Tibial nerve (tissue), 4 donors: ENCODE measurements around the gene SVOPL.

Experiments
- EP300 ChIP-seq, 2 donors: sonication (generic); formaldehyde crosslinking; IDR thresholded peaks; one replicate each; pipeline ENCODE4 v1.6.1; 2017; ENCODE audit warnings: antibody characterized with exemption in 2 of 2, mild to moderate bottlenecking in 1 of 2
- POLR2A ChIP-seq, 2 donors: fragments of 450-650 bp; IDR thresholded peaks; one replicate each; pipeline ENCODE4 v1.6.1; 2017; ENCODE audit warnings: antibody characterized with exemption in 2 of 2, mild to moderate bottlenecking in 2 of 2, moderate library complexity in 2 of 2
- TF ChIP-seq, protein P1 (sequence below), 5 experiments: fragments of 200-600 bp in 3 of 5; fragments of 450-650 bp in 2 of 5; sonication (generic) in 3 of 5; IDR thresholded peaks; one replicate each; pipeline ENCODE4 v1.5.1; 2016 to 2019; ENCODE audit warnings: antibody characterized with exemption in 5 of 5, mild to moderate bottlenecking in 3 of 5, moderate library complexity in 2 of 5

DNA sequence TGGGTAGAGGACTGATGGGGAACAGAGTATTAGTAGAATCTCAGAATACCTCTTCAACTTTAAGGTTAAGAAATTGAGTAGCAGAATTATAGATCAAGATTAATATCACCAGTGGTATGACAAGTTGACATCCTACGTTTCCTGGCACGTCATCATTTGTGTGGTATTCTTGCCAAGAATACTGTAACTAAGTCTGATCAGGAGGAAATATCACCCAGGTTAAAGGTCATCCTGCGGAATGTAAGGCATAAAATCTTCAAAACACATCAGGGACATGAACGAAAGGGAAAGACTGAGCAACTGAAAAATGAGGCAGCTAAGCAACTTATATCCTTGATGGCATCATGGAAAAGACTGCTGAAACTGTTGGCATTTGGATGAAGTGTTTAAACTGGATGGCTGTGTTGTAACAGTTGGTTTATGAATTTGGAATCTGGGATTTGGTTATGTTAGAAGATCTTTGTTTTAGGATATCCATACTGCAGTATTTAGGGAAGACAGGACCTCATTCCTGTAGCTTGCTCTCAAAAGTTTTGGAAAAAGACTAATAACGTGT is 155.0 kb downstream of the SVOPL start:
- TF ChIP-seq, protein P1, sequence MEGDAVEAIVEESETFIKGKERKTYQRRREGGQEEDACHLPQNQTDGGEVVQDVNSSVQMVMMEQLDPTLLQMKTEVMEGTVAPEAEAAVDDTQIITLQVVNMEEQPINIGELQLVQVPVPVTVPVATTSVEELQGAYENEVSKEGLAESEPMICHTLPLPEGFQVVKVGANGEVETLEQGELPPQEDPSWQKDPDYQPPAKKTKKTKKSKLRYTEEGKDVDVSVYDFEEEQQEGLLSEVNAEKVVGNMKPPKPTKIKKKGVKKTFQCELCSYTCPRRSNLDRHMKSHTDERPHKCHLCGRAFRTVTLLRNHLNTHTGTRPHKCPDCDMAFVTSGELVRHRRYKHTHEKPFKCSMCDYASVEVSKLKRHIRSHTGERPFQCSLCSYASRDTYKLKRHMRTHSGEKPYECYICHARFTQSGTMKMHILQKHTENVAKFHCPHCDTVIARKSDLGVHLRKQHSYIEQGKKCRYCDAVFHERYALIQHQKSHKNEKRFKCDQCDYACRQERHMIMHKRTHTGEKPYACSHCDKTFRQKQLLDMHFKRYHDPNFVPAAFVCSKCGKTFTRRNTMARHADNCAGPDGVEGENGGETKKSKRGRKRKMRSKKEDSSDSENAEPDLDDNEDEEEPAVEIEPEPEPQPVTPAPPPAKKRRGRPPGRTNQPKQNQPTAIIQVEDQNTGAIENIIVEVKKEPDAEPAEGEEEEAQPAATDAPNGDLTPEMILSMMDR (IDR thresholded peaks at IDR 0.05), result no peak
- no peak for TF ChIP-seq EP300 (IDR thresholded peaks at IDR 0.05)
- TF ChIP-seq POLR2A (IDR thresholded peaks at IDR 0.05), result no peak
